Progenitor cell of endocrine pancreas (in vitro differentiated cells): ENCODE measurements around the gene POLE4. TPM values are rescaled to one million over a fixed set of nuclear protein-coding genes. Genes with fewer than 3 reads are reported as not detected.

Experiments
- DNase-seq: peaks from one replicate; pipeline ENCODE4 v3.0.0; 2021; ENCODE audit warnings: low spot score; ENCODE audit not compliant: unreplicated experiment
- H3K27ac Mint-ChIP-seq: 2 replicates; pipeline ENCODE4 v1.8.0; 2021; ENCODE audit warnings: mild to moderate bottlenecking, moderate library complexity, mixed read lengths
- H3K27me3 Mint-ChIP-seq: 2 replicates; pipeline ENCODE4 v1.8.0; 2021; ENCODE audit warnings: mixed read lengths
- H3K36me3 Mint-ChIP-seq: 2 replicates; pipeline ENCODE4 v1.8.0; 2022; ENCODE audit warnings: mixed read lengths; ENCODE audit not compliant: insufficient read depth
- H3K4me1 Mint-ChIP-seq: 2 replicates; pipeline ENCODE4 v1.8.0; 2021; ENCODE audit warnings: low read depth, mixed read lengths
- H3K4me3 Mint-ChIP-seq: 2 replicates; pipeline ENCODE4 v1.8.0; 2021; ENCODE audit warnings: low read depth, mild to moderate bottlenecking, moderate library complexity, mixed read lengths
- H3K9me3 Mint-ChIP-seq: 2 replicates; pipeline ENCODE4 v1.8.0; 2021; ENCODE audit warnings: low read depth, mixed read lengths
- total RNA-seq: library from RNA; stranded (reverse); gene quantifications from 2 replicates; pipeline ENCODE4 v1.2.1, GENCODE V29; 2021
- TF ChIP-seq, protein P1 (sequence below): fragments of 200-600 bp; sonication (generic); IDR thresholded peaks from one replicate; pipeline ENCODE4 v1.5.0; 2021; ENCODE audit warnings: antibody characterized with exemption, mild to moderate bottlenecking; ENCODE audit not compliant: unreplicated experiment

The POLE4 gene
- total RNA-seq, 1 donor from 2014 or later, result 27.7 TPM

DNA sequence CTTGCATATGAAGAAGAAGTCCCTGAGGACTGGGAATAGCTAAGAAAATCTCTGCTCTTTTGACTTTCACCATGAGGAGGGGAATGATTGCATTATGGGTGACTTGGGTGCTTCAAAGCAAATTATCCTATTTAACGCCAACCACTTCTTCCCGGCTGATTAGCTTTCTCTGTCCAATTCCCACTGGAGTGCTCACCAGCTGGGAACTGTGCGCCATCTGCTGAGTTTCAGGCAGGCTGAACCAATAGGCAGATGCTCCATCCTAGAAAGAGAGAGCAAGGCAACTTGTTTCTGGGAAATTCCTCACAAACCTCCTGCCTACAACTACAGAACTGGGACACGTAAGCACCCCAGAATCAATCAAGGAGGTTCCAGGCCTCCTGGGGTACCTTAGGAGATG lies 49.4 kb downstream of the POLE4 start:
- H3K27me3 Mint-ChIP-seq, result no peaks in the 10 kb centered on the region
- TF ChIP-seq, protein P1, sequence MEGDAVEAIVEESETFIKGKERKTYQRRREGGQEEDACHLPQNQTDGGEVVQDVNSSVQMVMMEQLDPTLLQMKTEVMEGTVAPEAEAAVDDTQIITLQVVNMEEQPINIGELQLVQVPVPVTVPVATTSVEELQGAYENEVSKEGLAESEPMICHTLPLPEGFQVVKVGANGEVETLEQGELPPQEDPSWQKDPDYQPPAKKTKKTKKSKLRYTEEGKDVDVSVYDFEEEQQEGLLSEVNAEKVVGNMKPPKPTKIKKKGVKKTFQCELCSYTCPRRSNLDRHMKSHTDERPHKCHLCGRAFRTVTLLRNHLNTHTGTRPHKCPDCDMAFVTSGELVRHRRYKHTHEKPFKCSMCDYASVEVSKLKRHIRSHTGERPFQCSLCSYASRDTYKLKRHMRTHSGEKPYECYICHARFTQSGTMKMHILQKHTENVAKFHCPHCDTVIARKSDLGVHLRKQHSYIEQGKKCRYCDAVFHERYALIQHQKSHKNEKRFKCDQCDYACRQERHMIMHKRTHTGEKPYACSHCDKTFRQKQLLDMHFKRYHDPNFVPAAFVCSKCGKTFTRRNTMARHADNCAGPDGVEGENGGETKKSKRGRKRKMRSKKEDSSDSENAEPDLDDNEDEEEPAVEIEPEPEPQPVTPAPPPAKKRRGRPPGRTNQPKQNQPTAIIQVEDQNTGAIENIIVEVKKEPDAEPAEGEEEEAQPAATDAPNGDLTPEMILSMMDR, result no peak
- no peaks in the 10 kb centered on the region for H3K4me1 Mint-ChIP-seq
- no peak for DNase-seq
- no peaks in the 10 kb centered on the region for H3K36me3 Mint-ChIP-seq
- no peaks in the 10 kb centered on the region for H3K9me3 Mint-ChIP-seq
- H3K4me3 Mint-ChIP-seq, result no peak overlapping the region
- H3K27ac Mint-ChIP-seq, result no peak overlapping the region

DNA sequence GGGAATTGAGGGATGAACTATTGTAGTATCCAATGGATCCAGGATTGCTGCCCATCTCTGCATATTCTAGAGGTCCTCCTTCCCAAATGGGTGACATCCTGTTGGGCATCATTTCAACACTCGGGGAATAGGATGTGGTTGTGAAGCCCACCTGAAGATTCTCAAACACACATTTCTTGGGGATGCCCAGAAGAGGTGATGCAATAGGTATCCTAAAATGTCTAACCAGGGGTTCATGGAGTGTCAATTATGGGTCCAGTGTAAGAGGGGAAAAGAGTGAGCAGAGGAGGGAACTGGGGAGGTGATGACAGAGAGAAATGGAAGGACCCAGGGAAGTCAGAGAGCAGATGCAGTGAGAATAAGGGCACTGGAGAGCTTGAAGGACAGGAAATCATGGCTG lies 52.1 kb downstream of the POLE4 start:
- no peaks in the 10 kb centered on the region for H3K27me3 Mint-ChIP-seq
- TF ChIP-seq, protein P1, result no peak
- no peak overlapping the region for H3K4me3 Mint-ChIP-seq
- H3K36me3 Mint-ChIP-seq, result peaks cover 4% of the 10 kb centered on the region
- H3K27ac Mint-ChIP-seq, result no peak overlapping the region
- H3K9me3 Mint-ChIP-seq, result peaks cover 7% of the 10 kb centered on the region
- no peaks in the 10 kb centered on the region for H3K4me1 Mint-ChIP-seq
- no peak for DNase-seq

DNA sequence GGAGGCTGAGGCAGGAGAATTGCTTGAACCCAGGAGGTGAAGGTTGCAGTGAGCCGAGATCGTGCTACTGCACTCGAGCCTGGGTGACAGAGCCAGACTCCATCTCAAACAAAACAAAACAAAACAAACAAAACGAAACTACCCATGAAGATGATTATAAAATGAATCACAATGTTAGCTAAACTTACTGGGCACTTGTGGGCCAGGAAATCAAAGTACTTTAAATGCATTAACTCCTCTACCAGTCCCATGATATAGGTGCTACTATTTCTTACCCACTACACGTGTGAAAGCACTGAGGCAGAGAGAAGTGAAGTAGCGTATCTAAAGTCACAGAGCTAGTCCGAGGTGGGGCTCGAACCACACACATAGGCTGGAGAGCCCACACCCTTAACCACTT lies 53.6 kb downstream of the POLE4 start:
- no peak for DNase-seq
- Mint-ChIP-seq H3K27me3 (no peaks in the 10 kb centered on the region), H3K27ac (no peak overlapping the region), H3K9me3 (peaks cover 7% of the 10 kb centered on the region), H3K36me3 (peaks cover 4% of the 10 kb centered on the region), H3K4me3 (no peak overlapping the region), H3K4me1 (no peaks in the 10 kb centered on the region)
- TF ChIP-seq, protein P1, result no peak

DNA sequence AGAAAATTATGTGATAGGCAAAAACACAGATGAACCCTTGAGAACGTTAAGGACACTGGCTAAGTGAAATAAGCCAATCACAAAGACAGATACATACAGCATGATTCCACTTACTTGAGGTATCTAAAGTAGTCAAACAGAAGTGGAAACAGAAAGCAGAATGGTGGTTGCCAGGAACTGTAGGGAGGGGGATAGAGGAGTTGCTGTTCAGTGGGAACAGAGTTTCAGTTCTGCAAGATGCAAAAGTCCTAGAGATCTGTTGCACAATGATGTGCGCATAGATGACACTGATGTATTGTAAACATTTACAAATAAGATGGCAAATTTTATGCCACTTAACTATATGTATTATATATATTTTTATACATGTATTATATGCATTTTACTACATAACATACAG lies 59.7 kb downstream of the POLE4 start:
- peaks cover 2% of the 10 kb centered on the region for H3K4me1 Mint-ChIP-seq
- H3K4me3 Mint-ChIP-seq, result no peak overlapping the region
- TF ChIP-seq, protein P1, result no peak
- peaks cover 4% of the 10 kb centered on the region for H3K36me3 Mint-ChIP-seq
- DNase-seq, result no peak
- no peaks in the 10 kb centered on the region for H3K27me3 Mint-ChIP-seq
- no peak overlapping the region for H3K27ac Mint-ChIP-seq
- H3K9me3 Mint-ChIP-seq, result peaks cover 7% of the 10 kb centered on the region

Other genes starting within 250 kb of the POLE4 start
- 18.2 and 20.0 TPM in 2 replicates for gene HK2, start 124.5 kb upstream of the POLE4 start, total RNA-seq
- gene TACR1, start 240.9 kb downstream of the POLE4 start, total RNA-seq, result 0.55 and 0.73 TPM in 2 replicates